Measurements from ENCODE around the gene JARID2. TPM values are rescaled to one million over a fixed set of nuclear protein-coding genes. Genes with fewer than 3 reads are reported as not detected.

The JARID2 gene
- total RNA-seq, 1 experiment from 2014 or later: 180 TPM

DNA sequence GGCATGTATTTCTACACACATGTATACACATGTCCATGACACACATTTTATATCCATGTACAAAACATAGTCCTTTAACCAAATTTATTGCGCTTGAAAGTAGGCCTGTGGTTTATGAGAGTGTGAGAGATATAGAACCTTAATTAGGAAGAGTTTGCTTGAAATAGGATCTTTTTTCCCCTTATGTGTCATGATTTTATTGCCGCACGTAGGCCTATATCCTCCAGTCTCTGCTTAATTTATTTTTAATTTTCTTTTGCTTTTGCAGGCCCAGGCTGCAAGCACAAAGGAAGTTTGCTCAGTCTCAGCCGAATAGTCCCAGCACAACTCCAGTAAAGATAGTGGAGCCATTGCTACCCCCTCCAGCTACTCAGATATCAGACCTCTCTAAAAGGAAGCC lies 205.9 kb downstream of the JARID2 start:
- DNase-seq (ENCODE audit: low spot score) (no peak), ATAC-seq (no peak)
- H3K36me3 Mint-ChIP-seq: peaks cover 34% of the 10 kb centered on the region
- TF ChIP-seq TEAD1 (CRISPR knock-in tag; IDR thresholded peaks at IDR 0.05) (no peak), SOX15 (CRISPR knock-in tag; IDR thresholded peaks at IDR 0.05) (no peak), SMAD3 (CRISPR knock-in tag; IDR thresholded peaks at IDR 0.05; ENCODE audit: borderline replicate concordance) (no peak), ZNF416 (CRISPR knock-in tag; IDR thresholded peaks at IDR 0.05) (no peak), ELF4 (CRISPR knock-in tag; IDR thresholded peaks at IDR 0.05; ENCODE audit: low read depth) (no peak), ATF1 (CRISPR knock-in tag; IDR thresholded peaks at IDR 0.05) (no peak), PRRX2 (CRISPR knock-in tag; IDR thresholded peaks at IDR 0.05) (no peak), ESRRA (CRISPR knock-in tag; IDR thresholded peaks at IDR 0.05; ENCODE audit: borderline replicate concordance) (no peak), ZNF263 (CRISPR knock-in tag; IDR thresholded peaks at IDR 0.05; ENCODE audit: low read depth) (no peak), FOXK1 (CRISPR knock-in tag; IDR thresholded peaks at IDR 0.05) (no peak), TP53 (CRISPR knock-in tag; IDR thresholded peaks at IDR 0.05) (no peak)
- TF ChIP-seq, protein P1, sequence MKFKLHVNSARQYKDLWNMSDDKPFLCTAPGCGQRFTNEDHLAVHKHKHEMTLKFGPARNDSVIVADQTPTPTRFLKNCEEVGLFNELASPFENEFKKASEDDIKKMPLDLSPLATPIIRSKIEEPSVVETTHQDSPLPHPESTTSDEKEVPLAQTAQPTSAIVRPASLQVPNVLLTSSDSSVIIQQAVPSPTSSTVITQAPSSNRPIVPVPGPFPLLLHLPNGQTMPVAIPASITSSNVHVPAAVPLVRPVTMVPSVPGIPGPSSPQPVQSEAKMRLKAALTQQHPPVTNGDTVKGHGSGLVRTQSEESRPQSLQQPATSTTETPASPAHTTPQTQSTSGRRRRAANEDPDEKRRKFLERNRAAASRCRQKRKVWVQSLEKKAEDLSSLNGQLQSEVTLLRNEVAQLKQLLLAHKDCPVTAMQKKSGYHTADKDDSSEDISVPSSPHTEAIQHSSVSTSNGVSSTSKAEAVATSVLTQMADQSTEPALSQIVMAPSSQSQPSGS (CRISPR knock-in tag; IDR thresholded peaks at IDR 0.05; ENCODE audit: borderline replicate concordance, low read depth): no peak
- TF ChIP-seq, protein P2, sequence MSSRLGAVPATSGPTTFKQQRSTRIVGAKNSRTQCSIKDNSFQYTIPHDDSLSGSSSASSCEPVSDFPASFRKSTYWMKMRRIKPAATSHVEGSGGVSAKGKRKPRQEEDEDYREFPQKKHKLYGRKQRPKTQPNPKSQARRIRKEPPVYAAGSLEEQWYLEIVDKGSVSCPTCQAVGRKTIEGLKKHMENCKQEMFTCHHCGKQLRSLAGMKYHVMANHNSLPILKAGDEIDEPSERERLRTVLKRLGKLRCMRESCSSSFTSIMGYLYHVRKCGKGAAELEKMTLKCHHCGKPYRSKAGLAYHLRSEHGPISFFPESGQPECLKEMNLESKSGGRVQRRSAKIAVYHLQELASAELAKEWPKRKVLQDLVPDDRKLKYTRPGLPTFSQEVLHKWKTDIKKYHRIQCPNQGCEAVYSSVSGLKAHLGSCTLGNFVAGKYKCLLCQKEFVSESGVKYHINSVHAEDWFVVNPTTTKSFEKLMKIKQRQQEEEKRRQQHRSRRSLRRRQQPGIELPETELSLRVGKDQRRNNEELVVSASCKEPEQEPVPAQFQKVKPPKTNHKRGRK (CRISPR knock-in tag; IDR thresholded peaks at IDR 0.05; ENCODE audit: borderline replicate concordance): no peak
- TF ChIP-seq, protein P3, sequence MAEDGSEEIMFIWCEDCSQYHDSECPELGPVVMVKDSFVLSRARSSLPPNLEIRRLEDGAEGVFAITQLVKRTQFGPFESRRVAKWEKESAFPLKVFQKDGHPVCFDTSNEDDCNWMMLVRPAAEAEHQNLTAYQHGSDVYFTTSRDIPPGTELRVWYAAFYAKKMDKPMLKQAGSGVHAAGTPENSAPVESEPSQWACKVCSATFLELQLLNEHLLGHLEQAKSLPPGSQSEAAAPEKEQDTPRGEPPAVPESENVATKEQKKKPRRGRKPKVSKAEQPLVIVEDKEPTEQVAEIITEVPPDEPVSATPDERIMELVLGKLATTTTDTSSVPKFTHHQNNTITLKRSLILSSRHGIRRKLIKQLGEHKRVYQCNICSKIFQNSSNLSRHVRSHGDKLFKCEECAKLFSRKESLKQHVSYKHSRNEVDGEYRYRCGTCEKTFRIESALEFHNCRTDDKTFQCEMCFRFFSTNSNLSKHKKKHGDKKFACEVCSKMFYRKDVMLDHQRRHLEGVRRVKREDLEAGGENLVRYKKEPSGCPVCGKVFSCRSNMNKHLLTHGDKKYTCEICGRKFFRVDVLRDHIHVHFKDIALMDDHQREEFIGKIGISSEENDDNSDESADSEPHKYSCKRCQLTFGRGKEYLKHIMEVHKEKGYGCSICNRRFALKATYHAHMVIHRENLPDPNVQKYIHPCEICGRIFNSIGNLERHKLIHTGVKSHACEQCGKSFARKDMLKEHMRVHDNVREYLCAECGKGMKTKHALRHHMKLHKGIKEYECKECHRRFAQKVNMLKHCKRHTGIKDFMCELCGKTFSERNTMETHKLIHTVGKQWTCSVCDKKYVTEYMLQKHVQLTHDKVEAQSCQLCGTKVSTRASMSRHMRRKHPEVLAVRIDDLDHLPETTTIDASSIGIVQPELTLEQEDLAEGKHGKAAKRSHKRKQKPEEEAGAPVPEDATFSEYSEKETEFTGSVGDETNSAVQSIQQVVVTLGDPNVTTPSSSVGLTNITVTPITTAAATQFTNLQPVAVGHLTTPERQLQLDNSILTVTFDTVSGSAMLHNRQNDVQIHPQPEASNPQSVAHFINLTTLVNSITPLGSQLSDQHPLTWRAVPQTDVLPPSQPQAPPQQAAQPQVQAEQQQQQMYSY (CRISPR knock-in tag; IDR thresholded peaks at IDR 0.05): no peak
- TF ChIP-seq, protein P4, sequence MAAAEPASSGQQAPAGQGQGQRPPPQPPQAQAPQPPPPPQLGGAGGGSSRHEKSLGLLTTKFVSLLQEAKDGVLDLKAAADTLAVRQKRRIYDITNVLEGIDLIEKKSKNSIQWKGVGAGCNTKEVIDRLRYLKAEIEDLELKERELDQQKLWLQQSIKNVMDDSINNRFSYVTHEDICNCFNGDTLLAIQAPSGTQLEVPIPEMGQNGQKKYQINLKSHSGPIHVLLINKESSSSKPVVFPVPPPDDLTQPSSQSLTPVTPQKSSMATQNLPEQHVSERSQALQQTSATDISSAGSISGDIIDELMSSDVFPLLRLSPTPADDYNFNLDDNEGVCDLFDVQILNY (CRISPR knock-in tag; IDR thresholded peaks at IDR 0.05): no peak
- TF ChIP-seq, protein P5, sequence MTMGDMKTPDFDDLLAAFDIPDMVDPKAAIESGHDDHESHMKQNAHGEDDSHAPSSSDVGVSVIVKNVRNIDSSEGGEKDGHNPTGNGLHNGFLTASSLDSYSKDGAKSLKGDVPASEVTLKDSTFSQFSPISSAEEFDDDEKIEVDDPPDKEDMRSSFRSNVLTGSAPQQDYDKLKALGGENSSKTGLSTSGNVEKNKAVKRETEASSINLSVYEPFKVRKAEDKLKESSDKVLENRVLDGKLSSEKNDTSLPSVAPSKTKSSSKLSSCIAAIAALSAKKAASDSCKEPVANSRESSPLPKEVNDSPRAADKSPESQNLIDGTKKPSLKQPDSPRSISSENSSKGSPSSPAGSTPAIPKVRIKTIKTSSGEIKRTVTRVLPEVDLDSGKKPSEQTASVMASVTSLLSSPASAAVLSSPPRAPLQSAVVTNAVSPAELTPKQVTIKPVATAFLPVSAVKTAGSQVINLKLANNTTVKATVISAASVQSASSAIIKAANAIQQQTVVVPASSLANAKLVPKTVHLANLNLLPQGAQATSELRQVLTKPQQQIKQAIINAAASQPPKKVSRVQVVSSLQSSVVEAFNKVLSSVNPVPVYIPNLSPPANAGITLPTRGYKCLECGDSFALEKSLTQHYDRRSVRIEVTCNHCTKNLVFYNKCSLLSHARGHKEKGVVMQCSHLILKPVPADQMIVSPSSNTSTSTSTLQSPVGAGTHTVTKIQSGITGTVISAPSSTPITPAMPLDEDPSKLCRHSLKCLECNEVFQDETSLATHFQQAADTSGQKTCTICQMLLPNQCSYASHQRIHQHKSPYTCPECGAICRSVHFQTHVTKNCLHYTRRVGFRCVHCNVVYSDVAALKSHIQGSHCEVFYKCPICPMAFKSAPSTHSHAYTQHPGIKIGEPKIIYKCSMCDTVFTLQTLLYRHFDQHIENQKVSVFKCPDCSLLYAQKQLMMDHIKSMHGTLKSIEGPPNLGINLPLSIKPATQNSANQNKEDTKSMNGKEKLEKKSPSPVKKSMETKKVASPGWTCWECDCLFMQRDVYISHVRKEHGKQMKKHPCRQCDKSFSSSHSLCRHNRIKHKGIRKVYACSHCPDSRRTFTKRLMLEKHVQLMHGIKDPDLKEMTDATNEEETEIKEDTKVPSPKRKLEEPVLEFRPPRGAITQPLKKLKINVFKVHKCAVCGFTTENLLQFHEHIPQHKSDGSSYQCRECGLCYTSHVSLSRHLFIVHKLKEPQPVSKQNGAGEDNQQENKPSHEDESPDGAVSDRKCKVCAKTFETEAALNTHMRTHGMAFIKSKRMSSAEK (CRISPR knock-in tag; IDR thresholded peaks at IDR 0.05; ENCODE audit: borderline replicate concordance): no peak
- no peaks in the 10 kb centered on the region for H3K27me3 Mint-ChIP-seq (ENCODE audit: low read depth)
- POLR2A ChIA-PET: interaction anchor here (1.3 kb wide), 1 partner anchor 13 kb away, joined by 5 read pairs; no protein-coding TSS in a partner anchor
- CTCF ChIA-PET: no interaction called here
- no peak overlapping the region for H3K4me3 Mint-ChIP-seq
- no peak overlapping the region for H3K27ac Mint-ChIP-seq
- H3K9me3 Mint-ChIP-seq: no peaks in the 10 kb centered on the region
- H3K4me1 Mint-ChIP-seq: peaks cover 77% of the 10 kb centered on the region

Data from WTC11 (cell line).